HepG2 (cell line): Measurements from ENCODE around the gene GADD45GIP1. TPM values are rescaled to one million over a fixed set of nuclear protein-coding genes. Genes with fewer than 3 reads are reported as not detected.
"Not testable (repeated sequence)": the region's sequence is repeated elsewhere in the genome, so short reads cannot be mapped to it uniquely, and the experiment has no call there.

ENCODE experiments used
- ATAC-seq: fragments of 200-7000 bp; cut with Tn5 transposase; 3 replicates; pipeline ENCODE4 v1.9.1; 2020; ENCODE audit warnings: mild to moderate bottlenecking, moderate library complexity
- BruUV-seq: library from RNA; stranded (reverse); fragments of 400-500 nt; replicated peaks from 2 replicates; lab custom pipeline; 2021; lab: Mats Ljungman, UMichigan
- CTCF ChIA-PET: fragments of 300-600 bp; formaldehyde crosslinking; extraction: SDS; loops from one replicate; lab custom pipeline; 2021; ENCODE audit warnings: low total read pairs, inconsistent platforms, low intra/inter-chr PET ratio; lab: Yijun Ruan, JAX
- POLR2A ChIA-PET: fragments of 350-600 bp; sonication (Branson Sonifier 250); formaldehyde crosslinking; loops from one replicate; lab custom pipeline; 2020; ENCODE audit warnings: antibody characterized with exemption, inconsistent platforms; lab: Yijun Ruan, JAX
- DNase-seq: peaks from one replicate; pipeline ENCODE4 v3.0.0-alpha.2; 2015; ENCODE audit warnings: low spot score
- FAIRE-seq: peaks from 3 replicates; lab custom pipeline; 2011; peaks lifted over from hg19 to GRCh38; lab: Jason Lieb, UNC
- H2AFZ ChIP-seq: one replicate; pipeline ENCODE4 v1.6.1; 2011; ENCODE audit warnings: low read length, inconsistent platforms
- H3K27ac ChIP-seq: fragments of 300-600 bp; 3 replicates; pipeline ENCODE4 v1.8.0; 2011; ENCODE audit warnings: mixed run types, mild to moderate bottlenecking, mixed read lengths, low read length, inconsistent platforms; ENCODE audit not compliant: insufficient read depth; ENCODE audit errors: extremely low read length
- H3K27me3 ChIP-seq, 2 experiments: fragments of 200-600 bp in 1 of 2; 2 replicates in 1 of 2; 3 replicates in 1 of 2; pipeline versions ENCODE4 v1.6.0 to v1.8.0; 2011; ENCODE audit warnings: low read length in 2 of 2, mild to moderate bottlenecking in 2 of 2, moderate library complexity in 2 of 2, inconsistent platforms in 1 of 2; ENCODE audit not compliant: insufficient read depth in 2 of 2, control insufficient read depth in 1 of 2
- H3K36me3 ChIP-seq, 2 experiments: fragments of 200-600 bp in 1 of 2; replicated peaks in 1 of 2; 2 replicates in 1 of 2; 3 replicates in 1 of 2; pipeline versions ENCODE4 v1.5.1 to v1.8.0; 2011; ENCODE audit warnings: low read length in 2 of 2, inconsistent platforms in 1 of 2; ENCODE audit not compliant: insufficient read depth in 2 of 2, control insufficient read depth in 1 of 2
- H3K4me1 ChIP-seq: 2 replicates; pipeline ENCODE4 v1.5.1; 2012; ENCODE audit warnings: low read length, inconsistent platforms; ENCODE audit not compliant: insufficient read depth
- H3K4me2 ChIP-seq: 2 replicates; pipeline ENCODE4 v1.6.0; 2011; ENCODE audit warnings: low read depth, low read length, inconsistent platforms
- H3K4me3 ChIP-seq, 3 experiments: fragments of 200-600 bp in 1 of 3; sonication (generic), shearing (Covaris generic) in 1 of 3; replicated peaks in 1 of 3; 2 replicates each; pipeline ENCODE4 v1.5.1; 2011 to 2016; ENCODE audit warnings: low read length in 3 of 3, inconsistent platforms in 2 of 3, low read depth in 2 of 3, mild to moderate bottlenecking in 2 of 3, control low read depth in 1 of 3, mixed read lengths in 1 of 3; ENCODE audit not compliant: insufficient read depth in 1 of 3
- H3K79me2 ChIP-seq: one replicate; pipeline ENCODE4 v1.6.1; 2011; ENCODE audit warnings: low read length, inconsistent platforms; ENCODE audit not compliant: insufficient read depth
- H3K9ac ChIP-seq: 2 replicates; pipeline ENCODE4 v1.6.0; 2011; ENCODE audit warnings: mild to moderate bottlenecking, low read depth, low read length, inconsistent platforms; ENCODE audit not compliant: insufficient read depth
- H3K9me3 ChIP-seq: 2 replicates; pipeline ENCODE4 v1.5.1; 2012; ENCODE audit warnings: mild to moderate bottlenecking, low read length
- H4K20me1 ChIP-seq: 2 replicates; pipeline ENCODE4 v1.6.0; 2011; ENCODE audit warnings: inconsistent platforms, mild to moderate bottlenecking, low read length, moderate library complexity; ENCODE audit not compliant: insufficient read depth
- ELF3 ChIP-seq: IDR thresholded peaks from 2 replicates; pipeline ENCODE4 v1.6.1; 2016; ENCODE audit warnings: missing genetic modification reagents, missing compliant biosample characterization
- FOXK2 ChIP-seq: fragments of 450-650 bp; IDR thresholded peaks from 2 replicates; pipeline ENCODE4 v1.6.1; 2016
- GABPA ChIP-seq, 2 experiments: IDR thresholded peaks; 2 replicates each; pipeline ENCODE4 v1.6.1; 2011 to 2016; ENCODE audit warnings: low read depth in 2 of 2, low read length in 1 of 2, missing biosample characterization in 1 of 2, missing genetic modification characterization in 1 of 2
- HDAC1 ChIP-seq: sonication (generic); formaldehyde crosslinking; IDR thresholded peaks from 2 replicates; pipeline ENCODE4 v1.5.1; 2020; ENCODE audit warnings: mild to moderate bottlenecking, missing genetic modification reagents
- HOXD1 ChIP-seq: sonication (generic); formaldehyde crosslinking; IDR thresholded peaks from 2 replicates; pipeline ENCODE4 v1.5.0; 2020; ENCODE audit warnings: missing genetic modification reagents
- MAFF ChIP-seq: IDR thresholded peaks from 2 replicates; pipeline ENCODE4 v1.6.1; 2011; ENCODE audit warnings: low read depth, low read length, improper control_type of control experiment
- MAFK ChIP-seq, 2 experiments: IDR thresholded peaks in 1 of 2; conservative IDR thresholded peaks in 1 of 2; 2 replicates each; pipeline ENCODE4 v1.6.1; 2011; ENCODE audit warnings: improper control_type of control experiment in 2 of 2, low read length in 2 of 2
- MBD4 ChIP-seq: IDR thresholded peaks from 2 replicates; pipeline ENCODE4 v1.6.1; 2012; ENCODE audit warnings: low read length, inconsistent platforms, borderline replicate concordance
- RARA ChIP-seq: IDR thresholded peaks from 2 replicates; pipeline ENCODE4 v1.6.1; 2016; ENCODE audit warnings: missing genetic modification reagents, missing compliant biosample characterization
- SALL1 ChIP-seq: sonication (generic); formaldehyde crosslinking; IDR thresholded peaks from 2 replicates; pipeline ENCODE4 v1.8.0; 2022; ENCODE audit warnings: mild to moderate bottlenecking, missing genetic modification reagents
- WGBS: methylation state at CpG from one replicate; pipeline ENCODE4 v1.1.6; 2017; ENCODE audit warnings: low lambda C conversion rate; 5-methylcytosine and 5-hydroxymethylcytosine counted together
- in situ Hi-C: cut with HindIII; loops from 2 replicates; pipeline ENCODE4 v1.10.0; 2017; ENCODE audit warnings: low pct_unique_long_range_greater_than_20kb; ENCODE audit not compliant: extremely low pct_ligation_motif_present
- intact Hi-C: fragments of 100-400 bp; cut with micrococcal nuclease; formaldehyde crosslinking; loops from one replicate; pipeline ENCODE4 v1.10.0; 2022; ENCODE audit not compliant: unreplicated experiment
- polyA plus RNA-seq, 8 experiments: library from polyadenylated mRNA; depleted of rRNA in 3 of 8; stranded (reverse) in 7 of 8; unstranded in 1 of 8; fragments of >200 nt; fragmentation: Illumina TruSeq in 4 of 8; extraction: Trizol in 4 of 8; gene quantifications; 2 replicates each; pipeline versions ENCODE4 v1.2.1 to v1.2.3, GENCODE V29; 2011 to 2016; ENCODE audit warnings: low read depth in 4 of 8, missing spikeins in 1 of 8, mixed read lengths in 1 of 8; ENCODE audit not compliant: insufficient read depth in 1 of 8
- total RNA-seq, 5 experiments: library from RNA; depleted of rRNA; stranded (reverse); fragments of >200 nt; fragmentation: Illumina TruSeq; extraction: Trizol; gene quantifications; 2 replicates each; pipeline ENCODE4 v1.2.3, GENCODE V29; 2016; ENCODE audit warnings: low read depth in 1 of 5
- TF ChIP-seq, protein P1 (sequence below): sonication (generic); formaldehyde crosslinking; conservative IDR thresholded peaks from 2 replicates; pipeline ENCODE4 v1.4.0; 2020; ENCODE audit warnings: mild to moderate bottlenecking, missing genetic modification reagents, moderate library complexity
- TF ChIP-seq, protein P2 (sequence below): IDR thresholded peaks from 2 replicates; pipeline ENCODE4 v1.6.1; 2016; ENCODE audit warnings: missing compliant biosample characterization, missing genetic modification reagents, borderline replicate concordance

GADD45GIP1 gene
- total and polyA plus RNA-seq, 2 of the 13 experiments (the other 11 are each of a cell fraction or from before 2014, with no cell fraction given): 24.6 to 30.7 TPM

DNA sequence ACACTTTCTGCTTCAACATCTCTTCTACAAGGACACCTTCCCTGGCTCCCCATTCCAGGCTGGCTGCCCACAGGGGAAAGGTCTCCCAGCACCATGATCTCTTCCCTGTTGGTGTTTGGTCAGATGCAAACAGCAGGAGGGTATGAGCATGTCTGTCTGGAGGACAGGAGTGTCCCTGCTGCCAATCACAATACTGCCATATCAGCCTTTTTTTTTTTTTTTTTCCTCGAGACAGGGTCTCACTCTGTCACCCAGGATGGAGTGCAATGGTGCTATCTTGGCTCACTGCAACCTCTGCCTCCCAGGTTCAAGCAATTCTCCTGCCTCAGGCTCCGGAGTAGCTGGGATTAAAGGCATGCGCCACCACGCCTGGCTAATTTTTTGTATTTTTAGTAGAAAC, 41.2 kb downstream of the GADD45GIP1 start:
- BruUV-seq, H3K79me2 ChIP-seq, H3K9ac ChIP-seq, intact Hi-C loops, H4K20me1 ChIP-seq, FAIRE-seq, H3K27ac ChIP-seq, in situ Hi-C loops, H2AFZ ChIP-seq, H3K4me2 ChIP-seq, H3K27me3 ChIP-seq, H3K4me3 ChIP-seq, CTCF ChIA-PET, DNase-seq, ATAC-seq, H3K36me3 ChIP-seq, H3K9me3 ChIP-seq: not testable (repeated sequence)
- 0 out of 2 replicates have a peak, but pooled peaks have one; percentile 21 for TF ChIP-seq MAFF
- peak; percentile 42 to 66; a peak in 2 of 4 replicates for TF ChIP-seq MAFK (conservative IDR thresholded peaks at IDR 0.05 in 1 of 2, IDR thresholded peaks at IDR 0.05 in 1 of 2; ENCODE audit: low read length in 2 of 2)
- POLR2A ChIA-PET: interaction anchor here (4.2 kb wide), 1 partner anchor 17 kb away, joined by 40 read pairs; the partner anchor contains the start of gene FARSA
- peaks cover 30% of the 10 kb centered on the region for H3K4me1 ChIP-seq
- 94% methylated on average over 4 of the region's 4 CpGs for WGBS

DNA sequence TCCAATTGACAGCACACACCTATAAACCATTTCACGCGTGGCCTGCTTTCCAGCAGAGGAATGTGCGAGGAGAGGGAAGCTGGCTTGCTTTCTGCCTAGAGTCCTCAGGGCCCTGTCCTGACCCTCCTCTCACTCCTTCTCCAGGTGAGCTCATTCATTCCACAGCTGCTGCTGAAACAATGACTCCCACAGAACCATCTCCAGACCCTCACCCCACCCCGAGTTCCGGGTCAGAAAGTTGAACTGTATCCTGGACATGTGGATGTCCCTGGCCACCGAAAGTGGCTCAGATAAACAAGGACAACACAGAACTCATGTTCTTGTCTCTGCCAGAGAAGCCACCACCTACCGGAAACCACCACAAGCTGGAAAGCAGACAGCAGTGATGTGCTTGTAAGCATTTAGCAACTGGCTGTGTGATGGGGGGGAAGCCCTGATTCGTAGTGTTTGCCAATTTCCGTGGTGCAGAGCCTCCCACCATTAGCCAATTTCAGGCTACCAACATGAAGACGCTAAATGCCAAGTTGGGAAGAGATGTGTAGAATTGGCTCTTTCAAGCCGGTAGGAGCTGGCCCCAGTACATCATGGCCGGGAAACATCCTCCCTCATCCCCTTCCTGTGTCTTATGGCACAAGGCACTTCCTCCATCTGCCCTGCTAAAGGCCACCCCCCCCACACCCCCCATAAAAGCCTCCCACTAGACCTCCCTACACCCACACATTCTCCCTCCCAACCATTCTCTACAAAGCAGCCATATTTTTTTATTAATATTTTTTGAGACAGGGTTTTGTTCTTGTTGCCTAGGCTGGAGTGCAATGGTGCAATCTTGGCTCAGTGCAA, 43.0 kb downstream of the GADD45GIP1 start:
- H3K4me2 ChIP-seq: peak overlapping the region; percentile 81
- TF ChIP-seq, protein P1, sequence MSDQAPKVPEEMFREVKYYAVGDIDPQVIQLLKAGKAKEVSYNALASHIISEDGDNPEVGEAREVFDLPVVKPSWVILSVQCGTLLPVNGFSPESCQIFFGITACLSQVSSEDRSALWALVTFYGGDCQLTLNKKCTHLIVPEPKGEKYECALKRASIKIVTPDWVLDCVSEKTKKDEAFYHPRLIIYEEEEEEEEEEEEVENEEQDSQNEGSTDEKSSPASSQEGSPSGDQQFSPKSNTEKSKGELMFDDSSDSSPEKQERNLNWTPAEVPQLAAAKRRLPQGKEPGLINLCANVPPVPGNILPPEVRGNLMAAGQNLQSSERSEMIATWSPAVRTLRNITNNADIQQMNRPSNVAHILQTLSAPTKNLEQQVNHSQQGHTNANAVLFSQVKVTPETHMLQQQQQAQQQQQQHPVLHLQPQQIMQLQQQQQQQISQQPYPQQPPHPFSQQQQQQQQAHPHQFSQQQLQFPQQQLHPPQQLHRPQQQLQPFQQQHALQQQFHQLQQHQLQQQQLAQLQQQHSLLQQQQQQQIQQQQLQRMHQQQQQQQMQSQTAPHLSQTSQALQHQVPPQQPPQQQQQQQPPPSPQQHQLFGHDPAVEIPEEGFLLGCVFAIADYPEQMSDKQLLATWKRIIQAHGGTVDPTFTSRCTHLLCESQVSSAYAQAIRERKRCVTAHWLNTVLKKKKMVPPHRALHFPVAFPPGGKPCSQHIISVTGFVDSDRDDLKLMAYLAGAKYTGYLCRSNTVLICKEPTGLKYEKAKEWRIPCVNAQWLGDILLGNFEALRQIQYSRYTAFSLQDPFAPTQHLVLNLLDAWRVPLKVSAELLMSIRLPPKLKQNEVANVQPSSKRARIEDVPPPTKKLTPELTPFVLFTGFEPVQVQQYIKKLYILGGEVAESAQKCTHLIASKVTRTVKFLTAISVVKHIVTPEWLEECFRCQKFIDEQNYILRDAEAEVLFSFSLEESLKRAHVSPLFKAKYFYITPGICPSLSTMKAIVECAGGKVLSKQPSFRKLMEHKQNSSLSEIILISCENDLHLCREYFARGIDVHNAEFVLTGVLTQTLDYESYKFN: 0 out of 2 replicates have a peak, but pooled peaks have one; percentile 45
- TF ChIP-seq MBD4: no peak
- peak; percentile 41; the same call in 1 of the 2 replicates for TF ChIP-seq SALL1
- TF ChIP-seq FOXK2: peak; percentile 37; the same call in 1 of the 2 replicates
- TF ChIP-seq GABPA (IDR thresholded peaks at IDR 0.05; ENCODE audit: low read depth, low read length): no peak
- TF ChIP-seq GABPA (CRISPR knock-in tag; IDR thresholded peaks at IDR 0.05; ENCODE audit: low read depth): peak; percentile 33
- 0 out of 2 replicates have a peak, but pooled peaks have one; percentile 25 for TF ChIP-seq HOXD1 (CRISPR knock-in tag)
- peak; percentile 53 for TF ChIP-seq ELF3 (CRISPR knock-in tag)
- TF ChIP-seq, protein P2, sequence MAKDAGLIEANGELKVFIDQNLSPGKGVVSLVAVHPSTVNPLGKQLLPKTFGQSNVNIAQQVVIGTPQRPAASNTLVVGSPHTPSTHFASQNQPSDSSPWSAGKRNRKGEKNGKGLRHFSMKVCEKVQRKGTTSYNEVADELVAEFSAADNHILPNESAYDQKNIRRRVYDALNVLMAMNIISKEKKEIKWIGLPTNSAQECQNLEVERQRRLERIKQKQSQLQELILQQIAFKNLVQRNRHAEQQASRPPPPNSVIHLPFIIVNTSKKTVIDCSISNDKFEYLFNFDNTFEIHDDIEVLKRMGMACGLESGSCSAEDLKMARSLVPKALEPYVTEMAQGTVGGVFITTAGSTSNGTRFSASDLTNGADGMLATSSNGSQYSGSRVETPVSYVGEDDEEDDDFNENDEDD (CRISPR knock-in tag): no peak
- TF ChIP-seq RARA (CRISPR knock-in tag): 0 out of 2 replicates have a peak, but pooled peaks have one; percentile 17
- TF ChIP-seq HDAC1: 0 out of 2 replicates have a peak, but pooled peaks have one; percentile 27

More for the DNA sequence above, 43.0 kb downstream of the GADD45GIP1 start:
- ATAC-seq (peak; percentile 47), DNase-seq (peak; percentile 49), FAIRE-seq (no peak)
- ChIA-PET CTCF (no interaction called here), POLR2A (interaction anchor here (1.0 to 4.2 kb wide), 9 partner anchors 7 to 249 kb away, joined by 3 to 40 read pairs (median 6); partner anchors contain the start of genes FARSA and GCDH)
- Histone ChIP-seq H4K20me1 (no peaks in the 10 kb centered on the region), H3K79me2 (no peaks in the 10 kb centered on the region), H3K9me3 (no peaks in the 10 kb centered on the region), H3K36me3 (no peaks in the 10 kb centered on the region), H3K4me1 (peaks cover 30% of the 10 kb centered on the region), H3K9ac (peak overlapping the region; percentile 61; the same call in 1 of the 2 replicates), H3K27ac (peak overlapping the region; percentile 65), H3K27me3 (no peaks in the 10 kb centered on the region), H3K4me3 (peak overlapping the region in 2 of 3 experiments; percentile 55 to 63; a peak in 3 of 6 replicates), H2AFZ (no peak overlapping the region)
- in situ Hi-C loops: no loop called here
- intact Hi-C loops: no loop called here
- whole genome bisulfite sequencing: 44% methylated on average over 12 of the region's 12 CpGs
- no TSS peak for BruUV-seq
